Subcutaneous abdominal adipose tissue (tissue), 5 donors: ENCODE measurements around the gene ZNF385C.
"Not testable (repeated sequence)": the region's sequence is repeated elsewhere in the genome, so short reads cannot be mapped to it uniquely, and the experiment has no call there.

Experiments
- H3K27ac ChIP-seq: one replicate; pipeline ENCODE4 v1.7.0; 2013; ENCODE audit warnings: low read depth, mild to moderate bottlenecking, inconsistent platforms, low read length, moderate library complexity
- H3K27me3 ChIP-seq, 5 donors: one replicate each; pipeline ENCODE4 v1.7.0; 2013; ENCODE audit warnings: low read length in 5 of 5, inconsistent platforms in 1 of 5; ENCODE audit not compliant: control insufficient read depth in 5 of 5, insufficient read depth in 4 of 5
- H3K36me3 ChIP-seq, 5 donors: one replicate each; pipeline ENCODE4 v1.7.0; 2013; ENCODE audit warnings: low read length in 5 of 5; ENCODE audit not compliant: control insufficient read depth in 5 of 5, insufficient read depth in 5 of 5
- H3K4me1 ChIP-seq, 5 donors: one replicate each; pipeline ENCODE4 v1.7.0; 2013; ENCODE audit warnings: low read length in 5 of 5, mild to moderate bottlenecking in 3 of 5, moderate library complexity in 1 of 5; ENCODE audit not compliant: control insufficient read depth in 5 of 5, insufficient read depth in 5 of 5
- H3K4me3 ChIP-seq, 5 donors: one replicate each; pipeline ENCODE4 v1.7.0; 2013; ENCODE audit warnings: low read length in 5 of 5, low read depth in 1 of 5
- H3K9ac ChIP-seq, 5 donors: one replicate each; pipeline ENCODE4 v1.7.0; 2013; ENCODE audit warnings: low read length in 5 of 5, mild to moderate bottlenecking in 4 of 5, moderate library complexity in 3 of 5
- H3K9me3 ChIP-seq, 5 donors: one replicate each; pipeline ENCODE4 v1.7.0; 2013; ENCODE audit warnings: low read length in 5 of 5; ENCODE audit not compliant: control insufficient read depth in 5 of 5
- donor health status: healthy.
- donor health status: healthy.
- donor health status: healthy.
- donor health status: healthy.
- donor health status: healthy.

The ZNF385C gene

DNA sequence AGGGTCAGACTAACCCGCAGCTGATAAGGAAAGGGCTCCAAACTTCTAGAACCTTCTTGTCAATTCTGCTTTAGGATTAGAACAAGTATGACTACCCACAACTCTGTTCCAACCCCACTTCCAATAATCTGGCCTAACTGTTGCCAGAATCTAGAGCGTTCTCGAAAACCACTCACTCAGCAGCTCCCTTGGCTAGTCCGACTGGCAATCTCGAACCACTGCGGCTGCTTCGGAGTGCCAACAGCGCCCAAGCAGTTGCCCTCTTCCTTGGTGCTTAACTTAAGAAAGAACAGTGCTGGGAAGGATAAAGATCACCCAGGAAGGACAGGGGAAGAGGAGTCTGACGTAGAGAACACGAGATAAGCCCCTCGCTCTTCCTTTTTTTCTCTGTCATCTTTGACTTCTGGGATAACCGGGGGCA lies 81.9 kb downstream of the ZNF385C start:
- Histone ChIP-seq H3K9me3 (no peaks in the 10 kb centered on the region), H3K27ac (peak overlapping the region; percentile 98), H3K36me3 (peaks cover 0 to 1% (median 0%) of the 10 kb centered on the region in 5 donors), H3K4me3 (peak overlapping the region; percentile 92 to 99 (median 99)), H3K9ac (peak overlapping the region; percentile 19 to 99 (median 97)), H3K27me3 (no peaks in the 10 kb centered on the region), H3K4me1 (peaks cover 6 to 68% (median 62%) of the 10 kb centered on the region in 5 donors)

DNA sequence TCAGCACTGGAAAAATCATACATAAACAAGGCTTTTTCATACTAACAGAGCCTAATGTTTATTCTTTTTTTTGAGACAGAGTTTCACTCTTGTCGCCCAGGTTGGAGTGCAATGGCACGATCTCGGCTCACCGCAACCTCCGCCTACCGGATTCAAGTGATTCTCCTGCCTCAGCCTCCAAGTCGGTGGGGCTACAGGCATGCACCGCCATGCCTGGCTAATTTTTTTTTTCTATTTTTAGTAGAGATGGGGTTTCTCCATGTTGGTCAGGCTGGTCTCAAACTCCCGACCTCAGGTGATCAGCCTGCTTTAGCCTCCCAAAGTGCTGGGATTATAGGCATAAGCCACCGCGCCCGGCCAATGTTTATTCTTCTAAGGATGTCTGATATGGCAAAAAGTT lies 84.5 kb downstream of the ZNF385C start:
- not testable (repeated sequence) for H3K36me3 ChIP-seq, H3K27me3 ChIP-seq, H3K4me3 ChIP-seq, H3K9me3 ChIP-seq
- peak overlapping the region in 1 of 5 donors; percentile 52 for H3K9ac ChIP-seq
- peaks cover 6 to 76% (median 73%) of the 10 kb centered on the region in 5 donors for H3K4me1 ChIP-seq
- peak overlapping the region; percentile 2 for H3K27ac ChIP-seq

DNA sequence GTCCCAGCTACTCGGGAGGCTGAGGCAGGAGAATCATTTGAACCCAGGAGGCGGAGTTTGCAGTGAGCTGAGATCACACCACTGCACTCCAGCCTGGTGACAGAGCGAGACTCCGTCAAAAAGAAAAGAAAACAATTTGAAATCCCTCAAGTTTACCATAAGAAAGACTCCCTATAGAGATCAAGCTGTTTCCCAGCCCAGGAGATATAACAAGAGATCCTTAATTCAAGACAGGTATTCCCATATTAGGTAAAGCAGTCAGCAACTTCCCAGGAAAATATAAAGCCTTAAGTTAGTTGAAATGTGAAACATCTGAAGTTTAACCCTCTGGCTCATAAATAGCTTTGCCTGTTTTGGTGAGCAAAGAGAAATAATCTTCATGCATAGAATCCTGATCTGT lies 85.9 kb downstream of the ZNF385C start:
- H3K9me3 ChIP-seq, H3K4me3 ChIP-seq, H3K27me3 ChIP-seq, H3K36me3 ChIP-seq: not testable (repeated sequence)
- peaks cover 2 to 68% (median 66%) of the 10 kb centered on the region in 5 donors for H3K4me1 ChIP-seq
- H3K9ac ChIP-seq: peak overlapping the region in 1 of 5 donors; percentile 41
- peak overlapping the region; percentile 2 for H3K27ac ChIP-seq

DNA sequence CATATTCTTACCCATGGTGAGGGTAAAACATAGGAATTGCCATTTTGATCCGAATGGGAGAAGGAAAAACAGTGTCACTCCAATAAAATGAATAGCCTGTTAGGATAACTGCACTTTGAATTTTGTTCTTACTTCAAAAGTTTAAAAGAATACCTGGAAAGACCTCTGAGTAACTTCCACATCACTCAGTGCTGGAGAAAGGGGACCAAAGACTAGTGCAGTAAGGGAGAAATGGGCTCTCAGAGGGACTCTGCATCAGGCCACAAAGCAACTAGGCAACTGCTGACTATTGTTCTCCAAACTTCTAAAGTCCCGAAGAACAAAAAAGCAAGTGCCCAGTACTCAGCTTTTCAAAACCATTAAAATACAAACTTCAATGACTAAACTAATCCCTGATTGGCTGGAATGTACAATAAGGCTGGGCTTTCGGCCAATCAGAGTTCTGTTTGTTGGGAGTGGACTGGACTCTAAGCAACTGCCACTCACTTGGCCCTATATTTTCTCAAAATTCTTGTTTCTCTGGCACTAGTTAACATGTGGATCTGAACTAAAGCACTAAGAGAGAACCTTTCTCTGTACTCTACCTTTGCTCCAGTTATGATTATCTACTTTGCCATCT lies 87.3 kb downstream of the ZNF385C start:
- Histone ChIP-seq H3K27me3 (no peaks in the 10 kb centered on the region), H3K9ac (peak overlapping the region in 2 of 5 donors; percentile 32 to 52), H3K4me1 (peaks cover 2 to 66% (median 65%) of the 10 kb centered on the region in 5 donors), H3K9me3 (no peaks in the 10 kb centered on the region), H3K36me3 (no peaks in the 10 kb centered on the region), H3K4me3 (no peak overlapping the region), H3K27ac (peak overlapping the region; percentile 73)

DNA sequence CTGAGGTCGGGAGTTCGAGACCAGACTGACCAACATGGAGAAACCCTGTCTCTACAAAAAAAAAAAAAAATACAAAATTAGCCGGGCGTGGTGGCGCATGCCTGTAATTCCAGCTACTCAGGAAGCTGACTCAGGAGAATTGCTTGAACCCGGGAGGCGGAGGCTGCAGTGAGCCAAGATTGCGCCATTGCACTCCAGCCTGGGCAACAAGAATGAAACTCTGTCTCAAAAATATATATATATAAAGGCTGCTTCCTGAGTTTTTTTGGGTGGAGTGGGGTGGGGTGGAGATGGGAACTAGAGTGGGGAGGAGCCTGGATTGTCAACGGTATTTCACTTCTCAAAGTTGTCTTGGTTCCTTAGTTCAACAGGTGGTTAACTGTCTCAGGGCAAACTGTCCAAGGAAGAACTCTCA lies 88.0 kb downstream of the ZNF385C start:
- H3K9me3 ChIP-seq, H3K27me3 ChIP-seq, H3K4me3 ChIP-seq, H3K36me3 ChIP-seq: not testable (repeated sequence)
- Histone ChIP-seq H3K4me1 (peaks cover 0 to 63% (median 59%) of the 10 kb centered on the region in 5 donors), H3K9ac (peak overlapping the region in 1 of 5 donors; percentile 32), H3K27ac (peak overlapping the region; percentile 73)

DNA sequence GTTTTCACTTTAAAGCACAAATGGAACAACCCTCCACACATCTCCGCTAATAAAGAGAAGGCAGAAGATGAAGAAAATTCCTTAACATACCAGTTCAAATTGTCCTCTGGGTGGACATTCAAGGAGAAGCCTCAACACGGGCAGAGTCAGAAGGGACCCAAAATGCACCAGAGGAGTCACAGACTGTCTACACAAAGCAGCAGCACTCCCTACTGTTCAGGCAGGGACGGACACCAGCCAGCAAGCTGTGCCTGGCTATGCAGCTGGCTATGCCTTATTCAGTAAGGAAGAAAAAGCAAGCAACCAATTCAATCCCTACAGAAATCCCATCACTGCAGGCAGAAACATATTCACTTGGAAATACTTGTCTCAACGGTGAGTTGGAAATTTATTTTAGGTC lies 89.1 kb downstream of the ZNF385C start:
- H3K27me3 ChIP-seq: no peaks in the 10 kb centered on the region
- peak overlapping the region; percentile 13 for H3K27ac ChIP-seq
- H3K4me1 ChIP-seq: peaks cover 0 to 65% (median 63%) of the 10 kb centered on the region in 5 donors
- H3K4me3 ChIP-seq: no peak overlapping the region
- no peaks in the 10 kb centered on the region for H3K9me3 ChIP-seq
- no peaks in the 10 kb centered on the region for H3K36me3 ChIP-seq
- H3K9ac ChIP-seq: no peak overlapping the region

DNA sequence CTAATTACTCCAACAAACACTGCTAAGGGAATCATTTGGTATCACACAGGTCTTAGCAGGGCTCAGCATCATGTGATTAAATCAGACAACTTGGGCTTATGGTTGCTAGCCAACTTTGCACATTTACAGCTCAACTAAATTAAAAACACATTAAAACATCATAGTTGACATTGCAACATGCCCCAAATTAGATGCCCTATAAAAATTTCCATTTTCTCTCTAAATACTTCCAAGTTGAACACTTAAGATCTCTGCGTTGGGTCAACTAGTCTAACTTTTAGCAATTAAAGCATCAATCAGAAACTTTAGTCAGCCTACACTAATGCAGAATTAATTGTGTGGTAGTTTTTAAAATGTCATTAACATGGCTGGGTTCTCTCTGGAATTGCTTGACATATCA lies 93.1 kb downstream of the ZNF385C start:
- Histone ChIP-seq H3K9me3 (no peaks in the 10 kb centered on the region), H3K4me1 (peaks cover 0 to 41% (median 40%) of the 10 kb centered on the region in 5 donors), H3K9ac (no peak overlapping the region), H3K36me3 (peaks cover 10 to 18% (median 17%) of the 10 kb centered on the region in 5 donors), H3K4me3 (no peak overlapping the region), H3K27ac (no peak overlapping the region), H3K27me3 (no peaks in the 10 kb centered on the region)

DNA sequence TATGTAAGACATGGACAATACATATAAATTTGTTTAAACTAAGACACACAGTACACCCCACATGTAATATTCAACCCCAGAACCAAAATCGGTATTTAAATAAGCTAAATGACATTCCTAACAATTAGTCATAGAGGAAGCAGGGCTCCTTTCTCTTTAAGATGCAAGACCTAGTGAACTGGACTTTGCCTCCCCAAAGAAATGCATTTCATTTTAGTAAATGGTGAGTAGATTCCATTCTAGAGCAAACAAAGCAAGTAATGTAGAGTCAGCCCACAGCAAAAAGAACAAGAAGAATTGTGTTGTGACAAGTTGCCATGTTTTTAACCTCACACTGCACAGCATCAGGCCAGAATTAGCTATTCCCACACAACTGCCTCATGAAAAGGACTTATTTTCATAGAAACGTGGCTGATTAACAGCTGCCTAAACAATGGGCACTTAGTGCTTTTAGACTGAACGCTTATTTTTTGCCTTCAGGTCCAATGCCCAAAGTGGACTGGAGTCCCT lies 95.4 kb downstream of the ZNF385C start:
- Histone ChIP-seq H3K9me3 (no peaks in the 10 kb centered on the region), H3K4me1 (peaks cover 0 to 27% (median 25%) of the 10 kb centered on the region in 5 donors), H3K27ac (no peak overlapping the region), H3K36me3 (peaks cover 18 to 36% (median 26%) of the 10 kb centered on the region in 5 donors), H3K4me3 (no peak overlapping the region), H3K9ac (peak overlapping the region in 1 of 5 donors; percentile 45), H3K27me3 (no peaks in the 10 kb centered on the region)

DNA sequence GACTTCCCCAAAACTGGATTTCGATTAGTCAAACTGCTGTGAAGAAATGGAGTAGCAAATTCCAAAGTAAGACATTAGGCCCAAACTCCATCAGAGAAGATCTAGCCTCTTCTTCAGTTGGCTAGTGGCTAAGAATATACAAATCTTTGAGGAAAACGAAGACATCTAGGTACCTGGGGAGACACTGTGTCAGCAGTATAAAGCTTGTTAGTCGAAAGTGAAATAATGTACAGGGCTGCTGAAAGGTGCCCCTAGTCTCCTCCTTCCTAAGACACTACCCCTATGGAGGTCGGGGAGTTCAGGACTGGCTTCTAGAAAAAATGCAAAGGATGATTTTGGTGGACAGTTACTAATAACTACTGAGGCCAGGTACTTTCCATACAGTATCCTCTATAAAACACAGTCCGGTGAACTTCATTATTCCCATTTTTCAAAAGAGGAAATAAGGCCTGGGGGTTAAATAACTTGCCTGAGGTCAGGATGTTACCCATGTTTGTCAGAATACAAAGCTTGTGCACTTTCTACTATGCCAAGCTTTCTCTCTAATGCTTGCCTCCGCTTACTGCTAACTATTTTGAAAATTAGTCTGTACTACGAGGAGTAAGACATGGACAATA lies 96.0 kb downstream of the ZNF385C start:
- H3K27me3 ChIP-seq: no peaks in the 10 kb centered on the region
- no peak overlapping the region for H3K4me3 ChIP-seq
- H3K27ac ChIP-seq: peak overlapping the region; percentile 56
- H3K9ac ChIP-seq: no peak overlapping the region
- peaks cover 0 to 24% (median 22%) of the 10 kb centered on the region in 5 donors for H3K4me1 ChIP-seq
- H3K9me3 ChIP-seq: no peaks in the 10 kb centered on the region
- peaks cover 18 to 41% (median 32%) of the 10 kb centered on the region in 5 donors for H3K36me3 ChIP-seq

DNA sequence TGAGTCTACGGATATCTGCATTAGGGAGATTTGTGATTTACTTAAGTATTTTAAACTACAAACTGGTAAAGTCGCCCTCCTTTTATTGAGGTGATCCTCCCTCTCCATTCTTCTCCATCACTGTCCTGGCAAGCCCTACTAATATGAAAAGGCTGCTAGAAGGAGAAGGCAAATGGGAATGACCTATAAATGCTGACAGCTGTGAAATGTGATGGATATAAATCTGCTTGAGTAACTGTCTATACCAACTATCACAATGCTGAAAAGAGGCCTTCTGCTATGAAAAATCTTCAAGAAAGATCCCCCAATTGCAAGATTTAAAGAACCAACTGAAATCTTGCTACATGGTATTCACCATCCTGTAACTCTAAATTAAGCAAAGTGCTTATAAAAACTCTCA lies 96.5 kb downstream of the ZNF385C start:
- Histone ChIP-seq H3K27ac (peak overlapping the region; percentile 56), H3K36me3 (peaks cover 21 to 47% (median 37%) of the 10 kb centered on the region in 5 donors), H3K27me3 (no peaks in the 10 kb centered on the region), H3K9ac (no peak overlapping the region), H3K9me3 (no peaks in the 10 kb centered on the region), H3K4me3 (no peak overlapping the region), H3K4me1 (peaks cover 0 to 19% (median 16%) of the 10 kb centered on the region in 5 donors)
